IPS-20b (cell line): ENCODE results near the gene SMYD1.

Experiments
- H3K27ac ChIP-seq: one replicate; pipeline ENCODE4 v1.5.1; 2013; ENCODE audit warnings: low read length
- H3K27me3 ChIP-seq: 2 replicates; pipeline ENCODE4 v1.6.1; 2013; ENCODE audit warnings: mild to moderate bottlenecking, low read length, inconsistent platforms; ENCODE audit not compliant: insufficient read depth
- H3K36me3 ChIP-seq: 2 replicates; pipeline ENCODE4 v1.6.1; 2013; ENCODE audit warnings: low read depth, mild to moderate bottlenecking, inconsistent platforms, low read length, moderate library complexity; ENCODE audit not compliant: insufficient read depth
- H3K4me1 ChIP-seq: 2 replicates; pipeline ENCODE4 v1.6.1; 2013; ENCODE audit warnings: mild to moderate bottlenecking, control low read depth, inconsistent platforms, low read length, moderate library complexity; ENCODE audit not compliant: insufficient read depth
- H3K4me3 ChIP-seq: 2 replicates; pipeline ENCODE4 v1.5.1; 2013; ENCODE audit warnings: mild to moderate bottlenecking, low read length, inconsistent platforms
- H3K9ac ChIP-seq: 2 replicates; pipeline ENCODE4 v1.6.1; 2013; ENCODE audit warnings: low read depth, mild to moderate bottlenecking, inconsistent platforms, low read length, moderate library complexity
- H3K9me3 ChIP-seq: 2 replicates; pipeline ENCODE4 v1.6.1; 2013; ENCODE audit warnings: mild to moderate bottlenecking, low read depth, low read length, inconsistent platforms; ENCODE audit not compliant: insufficient read depth

The SMYD1 gene

GRCh38 chr2:88125924-88126771 is 58.5 kb downstream of the SMYD1 start:
- no peaks in the 10 kb centered on the region for H3K4me1 ChIP-seq
- H3K27me3 ChIP-seq, result no peaks in the 10 kb centered on the region; the same call in 1 of the 2 replicates
- no peak overlapping the region for H3K4me3 ChIP-seq
- no peak overlapping the region for H3K9ac ChIP-seq
- H3K36me3 ChIP-seq, result no peaks in the 10 kb centered on the region
- H3K27ac ChIP-seq, result no peak overlapping the region
- no peaks in the 10 kb centered on the region for H3K9me3 ChIP-seq

DNA sequence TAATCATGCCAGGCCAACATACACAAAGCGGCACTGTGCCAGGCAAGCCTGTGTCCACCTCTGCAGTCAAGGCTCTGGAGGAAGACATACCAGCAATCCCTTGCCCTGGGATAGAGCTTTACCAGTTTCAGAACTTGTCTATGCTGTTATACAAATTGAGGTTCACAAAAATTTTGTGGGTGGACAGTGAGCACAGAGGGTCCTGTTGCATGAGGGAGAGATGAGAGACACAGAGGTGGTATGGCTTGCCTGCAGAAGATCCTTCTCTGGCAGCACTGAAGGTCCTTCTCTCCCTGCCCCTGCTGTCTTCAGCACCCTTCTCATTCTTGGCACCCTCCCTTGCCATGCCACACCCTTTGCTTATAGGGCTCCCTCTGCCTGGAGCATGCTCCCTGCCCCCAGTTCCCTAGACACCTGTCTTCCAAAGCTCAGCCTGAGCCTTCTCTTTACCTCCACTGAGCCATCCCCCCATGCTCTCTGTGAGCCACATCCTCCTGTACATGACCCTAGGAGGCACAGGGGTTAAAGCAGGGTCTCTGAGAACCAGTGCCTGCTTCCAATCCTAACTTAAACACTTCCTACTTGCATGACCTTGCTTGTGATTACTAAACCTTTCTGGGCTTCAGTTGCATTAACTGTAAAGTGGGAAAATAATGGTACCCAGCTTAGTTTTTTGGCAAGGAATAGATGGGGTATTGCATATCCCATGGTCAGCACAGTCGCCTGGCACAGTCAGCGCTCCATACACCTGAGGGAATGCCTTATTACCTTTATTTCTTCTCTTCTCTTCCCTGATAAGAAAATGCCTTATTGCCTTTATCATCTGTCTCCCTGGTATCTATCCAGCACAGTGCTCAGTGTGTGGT is 59.4 kb downstream of the SMYD1 start:
- Histone ChIP-seq H3K9ac (no peak overlapping the region), H3K27ac (no peak overlapping the region), H3K27me3 (no peaks in the 10 kb centered on the region; the same call in 1 of the 2 replicates), H3K36me3 (no peaks in the 10 kb centered on the region), H3K9me3 (no peaks in the 10 kb centered on the region), H3K4me1 (no peaks in the 10 kb centered on the region), H3K4me3 (no peak overlapping the region)

GRCh38 chr2:88127638-88127887 is 59.9 kb downstream of the SMYD1 start:
- no peak overlapping the region for H3K27ac ChIP-seq
- H3K9ac ChIP-seq, result no peak overlapping the region
- no peak overlapping the region for H3K4me3 ChIP-seq
- no peaks in the 10 kb centered on the region for H3K4me1 ChIP-seq
- no peaks in the 10 kb centered on the region for H3K9me3 ChIP-seq
- no peaks in the 10 kb centered on the region; the same call in 1 of the 2 replicates for H3K27me3 ChIP-seq
- no peaks in the 10 kb centered on the region for H3K36me3 ChIP-seq

DNA sequence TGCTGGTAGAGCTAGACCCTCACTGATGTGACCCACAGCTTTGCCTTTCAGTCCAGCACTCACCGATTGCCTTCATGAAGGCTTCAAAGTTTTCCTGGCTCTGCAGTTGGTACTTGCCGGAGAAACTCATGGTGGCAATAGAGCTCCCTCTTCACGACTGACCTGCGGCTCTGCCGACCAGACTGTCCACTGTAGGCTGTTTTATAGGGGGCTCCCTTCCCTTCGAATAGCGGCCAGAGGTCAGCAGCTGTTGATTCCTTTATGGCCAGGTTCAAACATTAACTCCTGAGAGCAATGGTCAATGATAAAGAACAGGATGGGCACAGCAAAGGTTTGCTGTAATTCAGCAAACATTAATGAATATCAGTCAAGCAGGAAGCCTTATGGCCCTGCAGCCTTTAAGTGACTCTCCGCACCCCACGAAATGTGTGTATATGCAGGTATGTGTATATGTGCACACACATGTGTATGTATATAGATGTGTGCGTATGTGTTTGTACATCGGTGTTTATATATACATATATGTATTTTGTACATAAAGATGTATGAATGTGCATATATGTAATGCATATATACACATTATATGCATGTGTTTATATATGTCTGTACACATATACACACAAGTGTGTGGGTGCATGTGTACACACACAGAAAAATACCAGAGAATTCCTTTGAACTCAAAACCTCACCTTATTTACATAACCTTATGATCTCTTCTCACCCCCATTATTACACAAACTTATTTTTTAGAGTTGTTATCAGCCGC is 60.4 kb downstream of the SMYD1 start, which contains the start of gene FABP1:
FABP1 (minus strand) TSS at position 175 of the 766 bp plus-strand sequence; CDS start at position 130, 45 bp downstream.
- no peak within 1 kb of the TSS for H3K27ac ChIP-seq
- H3K9me3 ChIP-seq, result no peaks in the 10 kb centered on the region
- no peaks in the 10 kb centered on the region for H3K36me3 ChIP-seq
- H3K27me3 ChIP-seq, result no peaks in the 10 kb centered on the region; the same call in 1 of the 2 replicates
- no peak within 1 kb of the TSS for H3K4me3 ChIP-seq
- no peaks in the 10 kb centered on the region for H3K4me1 ChIP-seq
- no peak within 1 kb of the TSS for H3K9ac ChIP-seq

- H3K9me3 ChIP-seq, result no peaks in the 10 kb centered on the region
- H3K36me3 ChIP-seq, result no peaks in the 10 kb centered on the region
- no peak overlapping the region for H3K4me3 ChIP-seq
- H3K27ac ChIP-seq, result no peak overlapping the region
- H3K4me1 ChIP-seq, result no peaks in the 10 kb centered on the region
- no peak overlapping the region for H3K9ac ChIP-seq
- no peaks in the 10 kb centered on the region; the same call in 1 of the 2 replicates for H3K27me3 ChIP-seq
Observed at GRCh38 chr2:88128654-88129312, 61.2 kb downstream of the SMYD1 start.

DNA sequence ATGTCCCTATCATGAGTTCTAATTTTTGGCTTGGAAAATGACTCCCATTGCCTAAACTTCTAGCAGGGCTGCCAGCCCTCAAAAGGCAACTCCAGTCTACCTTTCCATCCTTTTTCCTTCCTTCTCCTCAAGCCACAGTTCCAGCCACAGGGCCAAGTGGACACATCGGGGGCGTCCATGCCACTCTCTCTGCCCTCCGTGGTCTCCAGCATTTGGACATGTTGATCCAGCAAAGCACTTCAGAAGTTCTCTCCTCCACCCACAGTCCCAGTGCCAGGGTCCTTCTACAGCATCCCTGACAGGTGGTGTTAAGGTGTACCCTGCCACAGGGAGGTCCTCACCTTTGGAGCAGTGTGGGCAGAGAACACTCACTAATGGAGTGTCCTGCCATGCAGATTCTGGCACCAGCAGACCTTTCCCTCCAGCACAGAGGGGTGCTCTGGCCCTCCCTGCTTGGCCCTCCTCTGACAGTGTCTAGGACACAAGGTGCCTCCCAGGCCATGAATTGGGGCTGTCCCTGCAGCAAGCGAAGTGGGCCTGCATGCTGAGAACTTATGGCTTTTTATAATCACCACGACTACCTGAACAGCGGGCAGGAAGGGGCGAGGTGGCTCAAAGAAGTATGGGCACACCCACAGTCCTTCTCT is 61.8 kb downstream of the SMYD1 start:
- no peaks in the 10 kb centered on the region for H3K4me1 ChIP-seq
- no peaks in the 10 kb centered on the region for H3K9me3 ChIP-seq
- no peaks in the 10 kb centered on the region; the same call in 1 of the 2 replicates for H3K27me3 ChIP-seq
- H3K36me3 ChIP-seq, result no peaks in the 10 kb centered on the region
- H3K9ac ChIP-seq, result no peak overlapping the region
- H3K27ac ChIP-seq, result no peak overlapping the region
- H3K4me3 ChIP-seq, result no peak overlapping the region

- Histone ChIP-seq H3K9ac (no peak overlapping the region), H3K4me3 (no peak overlapping the region), H3K27me3 (no peaks in the 10 kb centered on the region), H3K9me3 (no peaks in the 10 kb centered on the region), H3K4me1 (no peaks in the 10 kb centered on the region), H3K36me3 (no peaks in the 10 kb centered on the region), H3K27ac (no peak overlapping the region)
Observed at GRCh38 chr2:88131201-88131998, 63.8 kb downstream of the SMYD1 start.

DNA sequence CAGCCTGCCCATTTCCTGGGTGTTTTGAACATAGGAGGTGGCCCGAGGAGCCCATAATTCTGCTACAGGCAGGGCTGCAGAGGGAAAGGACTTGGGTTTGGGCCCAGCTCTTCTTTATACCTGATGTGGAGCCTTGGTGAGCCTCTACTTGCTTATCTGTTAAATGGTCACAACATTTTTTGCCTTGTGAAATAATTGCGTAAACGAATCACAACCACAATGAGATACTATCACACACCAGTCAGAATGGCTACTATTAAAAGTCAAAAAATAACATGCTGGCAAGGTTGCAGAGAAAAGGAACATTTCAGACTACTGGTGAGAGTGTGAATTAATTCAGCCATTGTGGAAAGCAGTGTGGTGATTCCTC is 64.4 kb downstream of the SMYD1 start:
- no peaks in the 10 kb centered on the region for H3K36me3 ChIP-seq
- no peak overlapping the region for H3K4me3 ChIP-seq
- no peaks in the 10 kb centered on the region for H3K27me3 ChIP-seq
- no peaks in the 10 kb centered on the region for H3K4me1 ChIP-seq
- no peaks in the 10 kb centered on the region for H3K9me3 ChIP-seq
- H3K9ac ChIP-seq, result no peak overlapping the region
- H3K27ac ChIP-seq, result no peak overlapping the region

GRCh38 chr2:88133875-88134274 is 66.2 kb downstream of the SMYD1 start:
- Histone ChIP-seq H3K4me3 (no peak overlapping the region), H3K9ac (no peak overlapping the region), H3K9me3 (no peaks in the 10 kb centered on the region), H3K36me3 (no peaks in the 10 kb centered on the region), H3K27me3 (no peaks in the 10 kb centered on the region), H3K4me1 (no peaks in the 10 kb centered on the region), H3K27ac (no peak overlapping the region)

GRCh38 chr2:88136817-88137216 is 69.2 kb downstream of the SMYD1 start:
- H3K9me3 ChIP-seq, result no peaks in the 10 kb centered on the region
- H3K9ac ChIP-seq, result no peak overlapping the region
- no peaks in the 10 kb centered on the region for H3K36me3 ChIP-seq
- no peak overlapping the region for H3K4me3 ChIP-seq
- no peak overlapping the region for H3K27ac ChIP-seq
- H3K4me1 ChIP-seq, result no peaks in the 10 kb centered on the region
- H3K27me3 ChIP-seq, result no peaks in the 10 kb centered on the region
